Aorta (tissue), 5 donors: ENCODE data around the gene SFXN3. TPM values are rescaled to one million over a fixed set of nuclear protein-coding genes. Genes with fewer than 3 reads are reported as not detected.

Source experiments
- ATAC-seq: fragments of 200-7000 bp; cut with Tn5 transposase; one replicate; pipeline ENCODE4 v1.9.1; 2022; ENCODE audit warnings: moderate library complexity; ENCODE audit not compliant: low FRiP score
- DNase-seq, 2 donors: peaks; one replicate each; pipeline ENCODE4 v3.0.0-alpha.2; 2020
- H3K27ac ChIP-seq, 2 donors: one replicate each; pipeline ENCODE4 v1.5.1; 2013; ENCODE audit warnings: low read length in 2 of 2, mild to moderate bottlenecking in 2 of 2, moderate library complexity in 2 of 2, control low read depth in 1 of 2, inconsistent platforms in 1 of 2, low read depth in 1 of 2
- H3K27me3 ChIP-seq, 2 donors: one replicate each; pipeline ENCODE4 v1.6.1; 2013; ENCODE audit warnings: control low read depth in 1 of 2, low read length in 1 of 2, mild to moderate bottlenecking in 1 of 2, moderate library complexity in 1 of 2; ENCODE audit not compliant: insufficient read depth in 2 of 2, control insufficient read depth in 1 of 2
- H3K36me3 ChIP-seq, 2 donors: one replicate each; pipeline ENCODE4 v1.6.1; 2013; ENCODE audit warnings: control low read depth in 1 of 2, low read length in 1 of 2, mild to moderate bottlenecking in 1 of 2; ENCODE audit not compliant: insufficient read depth in 2 of 2, control insufficient read depth in 1 of 2
- H3K4me1 ChIP-seq, 2 donors: one replicate each; pipeline ENCODE4 v1.6.1; 2013; ENCODE audit warnings: low read length in 2 of 2, control low read depth in 1 of 2, mild to moderate bottlenecking in 1 of 2, moderate library complexity in 1 of 2; ENCODE audit not compliant: insufficient read depth in 2 of 2, control insufficient read depth in 1 of 2
- H3K4me3 ChIP-seq, 2 donors: one replicate each; pipeline ENCODE4 v1.5.1; 2013; ENCODE audit warnings: low read length in 2 of 2, control low read depth in 1 of 2, mild to moderate bottlenecking in 1 of 2
- H3K9me3 ChIP-seq: one replicate; pipeline ENCODE4 v1.6.1; 2013; ENCODE audit warnings: mild to moderate bottlenecking, low read length; ENCODE audit not compliant: control insufficient read depth
- WGBS, 2 donors: extraction: QIAGEN DNeasy Blood & Tissue Kit; methylation state at CpG; one replicate each; pipeline ENCODE4 v1.1.7; 2013; 5-methylcytosine and 5-hydroxymethylcytosine counted together
- intact Hi-C, 2 donors: fragments of 100-400 bp; cut with DNase I; formaldehyde crosslinking; loops; one replicate each; pipeline versions ENCODE4 v1.14.2 to v1.15.0; 2022
- polyA plus RNA-seq, 2 donors: library from polyadenylated mRNA; stranded (reverse); fragments of 200-250 nt; gene quantifications; one replicate each; pipeline ENCODE4 v1.2.3, GENCODE V29; 2013
- total RNA-seq, 2 donors: library from RNA; stranded (reverse); fragmentation: NEBNext Ultra II Directional; extraction: Animal tissue kit (Norgen Biotek cat#: 25700); gene quantifications; one replicate each; pipeline ENCODE4 v1.2.1, GENCODE V29; 2021
- donor health status: healthy with polysubstance abuse.
- donor health status: Bipolar disorder and iron deficiency.
- donor health status: DM: no; HTN: no; CAD: no.
- donor health status: DM: no; HTN: no; CAD: no.
- donor health status: DM: yes; HTN: yes; CAD: no.

The SFXN3 gene
- total and polyA plus RNA-seq, 4 donors, result 42.6 to 113 (median 94.3) TPM

DNA sequence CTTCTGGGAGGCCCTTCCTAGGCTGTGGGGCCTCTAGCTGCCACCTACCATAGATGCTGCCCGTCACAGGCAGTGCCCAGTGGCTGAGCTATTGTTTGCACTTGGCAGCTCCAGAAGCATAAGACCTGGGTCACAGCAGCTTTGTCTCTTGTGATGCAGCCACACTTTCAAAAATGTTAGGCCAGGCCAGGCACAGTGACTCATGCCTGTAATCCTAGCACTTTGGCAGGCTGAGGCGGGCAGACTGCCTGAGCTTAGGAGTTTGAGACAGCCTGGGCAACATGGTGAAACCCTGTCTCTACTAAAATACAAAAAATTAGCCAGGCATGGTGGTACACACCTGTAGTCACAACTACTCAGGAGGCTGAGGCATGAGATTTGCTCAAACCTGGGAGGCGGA lies 21.3 kb downstream of the SFXN3 start:
- Histone ChIP-seq H3K27ac (peak overlapping the region in 1 of 2 donors; percentile 32), H3K27me3 (no peaks in the 10 kb centered on the region), H3K9me3 (no peaks in the 10 kb centered on the region), H3K4me1 (no peaks in the 10 kb centered on the region), H3K4me3 (no peak overlapping the region), H3K36me3 (no peaks in the 10 kb centered on the region)
- intact Hi-C loops, result no loop called here
- WGBS, 2 donors, result 30 to 38% methylated on average over 3 of the region's 3 CpGs
- ATAC-seq (peak; percentile 60), DNase-seq (peak; percentile 75 to 78)

DNA sequence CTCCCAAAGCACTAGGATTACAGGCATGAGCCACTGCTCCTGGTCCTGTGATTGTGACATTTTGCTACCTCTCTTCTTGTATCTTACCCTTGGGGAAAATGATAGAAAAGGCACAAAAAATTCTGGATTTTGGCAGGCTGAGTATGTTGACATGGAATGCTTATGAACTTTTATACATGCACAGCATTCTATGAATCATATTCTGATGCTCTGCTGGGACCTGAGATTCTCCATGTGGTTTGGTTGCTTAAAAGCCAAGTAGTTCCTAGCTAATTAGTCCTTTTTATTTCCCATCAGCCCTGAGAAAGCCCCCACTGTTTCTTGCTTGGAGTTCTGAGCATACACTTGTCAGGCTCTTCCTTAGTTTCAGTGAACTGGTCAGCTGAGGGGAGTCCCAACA lies 22.5 kb downstream of the SFXN3 start:
- Histone ChIP-seq H3K36me3 (no peaks in the 10 kb centered on the region), H3K27me3 (no peaks in the 10 kb centered on the region), H3K27ac (no peak overlapping the region), H3K9me3 (no peaks in the 10 kb centered on the region), H3K4me1 (no peaks in the 10 kb centered on the region), H3K4me3 (no peak overlapping the region)
- intact Hi-C loops, result no loop called here
- no peak for DNase-seq
- no peak for ATAC-seq

DNA sequence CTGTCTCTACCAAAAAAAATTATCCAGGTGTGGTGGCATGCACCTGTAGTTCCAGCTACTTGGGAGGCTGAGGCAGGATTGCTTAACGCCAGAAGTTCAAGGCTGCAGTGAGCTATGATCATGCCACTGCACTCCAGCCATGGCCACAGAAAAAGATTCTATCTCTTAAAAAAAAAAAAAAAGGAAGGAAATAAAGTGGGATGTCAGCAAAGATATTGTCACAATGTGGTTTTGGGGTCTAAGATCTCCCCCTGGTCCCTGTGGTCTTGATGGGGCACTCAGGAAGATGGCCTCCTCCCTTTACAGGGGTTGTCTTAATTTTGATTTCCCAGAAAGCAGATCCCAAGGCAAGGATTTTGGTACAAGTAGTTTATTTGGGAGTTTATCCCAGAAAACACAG lies 23.3 kb downstream of the SFXN3 start:
- no peaks in the 10 kb centered on the region for H3K9me3 ChIP-seq
- H3K4me1 ChIP-seq, result no peaks in the 10 kb centered on the region
- DNase-seq (peak in 1 of 2 donors; percentile 9), ATAC-seq (no peak)
- 90 to 94% methylated on average over 1 of the region's 1 CpG for WGBS, 2 donors
- no peaks in the 10 kb centered on the region for H3K36me3 ChIP-seq
- no peaks in the 10 kb centered on the region for H3K27me3 ChIP-seq
- H3K27ac ChIP-seq, result no peak overlapping the region
- intact Hi-C loops, result no loop called here
- no peak overlapping the region for H3K4me3 ChIP-seq

GRCh38 chr10:101054876-101055275 lies 23.8 kb downstream of the SFXN3 start:
- Histone ChIP-seq H3K36me3 (no peaks in the 10 kb centered on the region), H3K4me1 (no peaks in the 10 kb centered on the region)

DNA sequence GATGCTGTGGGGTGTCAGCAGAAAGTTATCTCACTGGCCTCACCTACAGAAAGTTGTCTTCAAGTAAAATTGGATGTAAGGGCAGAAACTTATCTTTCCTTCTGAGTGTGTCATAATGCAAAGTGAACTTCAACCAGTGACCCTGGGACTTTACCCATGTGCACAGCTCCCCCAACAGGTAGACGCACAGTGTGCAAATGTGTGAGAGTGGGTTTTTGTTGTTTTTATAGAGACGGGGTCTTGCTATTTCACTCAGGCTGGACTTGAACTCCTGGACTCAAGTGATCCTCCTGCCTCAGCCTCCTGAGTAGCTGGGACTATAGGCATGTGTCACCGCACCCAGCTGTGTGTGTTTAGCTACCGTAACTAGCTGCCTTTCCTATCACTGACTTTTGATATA lies 24.4 kb downstream of the SFXN3 start:
- H3K27me3 ChIP-seq, result no peaks in the 10 kb centered on the region
- H3K36me3 ChIP-seq, result no peaks in the 10 kb centered on the region
- H3K4me1 ChIP-seq, result no peaks in the 10 kb centered on the region
- ATAC-seq, result no peak
- no peaks in the 10 kb centered on the region for H3K9me3 ChIP-seq
- no peak overlapping the region for H3K4me3 ChIP-seq
- intact Hi-C loops, result no loop called here
- WGBS, 2 donors, result 72 to 92% methylated on average over 4 of the region's 4 CpGs
- no peak for DNase-seq
- H3K27ac ChIP-seq, result no peak overlapping the region

More at GRCh38 chr10:101054876-101055275, 23.8 kb downstream of the SFXN3 start:
- no peak for DNase-seq
- no peaks in the 10 kb centered on the region for H3K9me3 ChIP-seq
- ATAC-seq, result no peak
- intact Hi-C loops, result no loop called here
- no peak overlapping the region for H3K4me3 ChIP-seq
- 91 to 93% methylated on average over 5 of the region's 5 CpGs for WGBS, 2 donors
- H3K27me3 ChIP-seq, result no peaks in the 10 kb centered on the region
- no peak overlapping the region for H3K27ac ChIP-seq

- H3K36me3 ChIP-seq, result no peaks in the 10 kb centered on the region
- ATAC-seq, result no peak
- no peak for DNase-seq
- H3K27ac ChIP-seq, result no peak overlapping the region
- no peaks in the 10 kb centered on the region for H3K27me3 ChIP-seq
- WGBS, 2 donors, result 93 to 97% methylated on average over 4 of the region's 4 CpGs
- intact Hi-C loops, result no loop called here
- H3K4me1 ChIP-seq, result no peaks in the 10 kb centered on the region
- H3K9me3 ChIP-seq, result no peaks in the 10 kb centered on the region
- no peak overlapping the region for H3K4me3 ChIP-seq
Measured at GRCh38 chr10:101056365-101057151, 25.5 kb downstream of the SFXN3 start.

DNA sequence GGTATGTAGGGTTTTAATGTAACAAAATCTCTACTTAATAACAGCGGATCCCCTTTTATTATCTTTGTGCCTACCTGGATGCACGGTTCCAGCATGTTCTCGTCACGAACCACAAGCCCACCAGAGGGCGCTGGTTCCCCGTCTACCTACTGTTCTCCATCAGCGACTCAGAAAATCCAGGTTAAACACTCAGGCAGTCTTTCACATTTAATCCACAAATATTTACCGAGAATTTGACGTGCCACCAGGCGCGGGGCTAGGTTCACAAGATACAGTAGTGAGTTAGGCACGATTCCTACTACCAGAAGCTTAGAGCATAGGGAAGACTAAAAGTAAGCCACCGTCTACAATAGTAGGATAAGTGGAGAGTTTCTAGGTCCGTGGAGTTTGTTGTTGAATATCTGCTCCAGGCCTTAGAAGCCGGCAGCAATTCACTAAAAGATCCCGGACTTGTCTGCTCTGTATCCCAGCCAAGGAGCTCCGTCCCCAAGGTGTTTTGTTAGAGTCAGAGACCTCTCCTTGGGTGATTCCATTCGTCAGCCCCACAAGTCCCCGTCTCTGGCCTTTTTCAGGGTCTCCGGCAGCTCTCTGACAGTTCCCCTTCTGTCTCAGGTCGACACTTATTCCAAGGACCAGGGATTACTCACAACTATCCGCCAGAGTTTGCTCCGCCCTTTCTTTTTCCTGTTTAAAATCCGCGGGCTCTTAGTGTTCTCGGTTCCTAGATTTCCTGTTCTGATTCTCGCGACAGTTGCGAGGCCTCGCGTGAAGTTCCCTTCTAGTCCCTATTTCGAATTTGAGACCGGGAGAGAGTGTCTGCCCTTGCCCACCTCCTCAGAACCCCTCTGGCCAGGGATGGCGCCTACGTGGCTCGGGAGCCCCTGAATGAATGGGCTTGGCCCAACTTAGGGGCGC lies 29.3 kb downstream of the SFXN3 start:
- 0% methylated on average over 37 of the region's 37 CpGs for WGBS, 2 donors
- DNase-seq (peak; percentile 96 to 97), ATAC-seq (peak; percentile 90)
- Histone ChIP-seq H3K27me3 (no peaks in the 10 kb centered on the region), H3K36me3 (no peaks in the 10 kb centered on the region), H3K4me3 (peak overlapping the region; percentile 35 to 42), H3K27ac (peak overlapping the region in 1 of 2 donors; percentile 100), H3K4me1 (no peaks in the 10 kb centered on the region), H3K9me3 (no peaks in the 10 kb centered on the region)
- intact Hi-C loops, result no loop called here

- no peaks in the 10 kb centered on the region for H3K4me1 ChIP-seq
- ATAC-seq (peak; percentile 95), DNase-seq (peak; percentile 98 to 99)
- WGBS, 2 donors, result 0% methylated on average over 65 to 67 of the region's 67 CpGs
- no peaks in the 10 kb centered on the region for H3K36me3 ChIP-seq
- H3K27me3 ChIP-seq, result no peaks in the 10 kb centered on the region
- peak overlapping the region; percentile 35 to 42 for H3K4me3 ChIP-seq
- peak overlapping the region; percentile 31 to 100 for H3K27ac ChIP-seq
- no peaks in the 10 kb centered on the region for H3K9me3 ChIP-seq
- intact Hi-C loops, result no loop called here
Measured at GRCh38 chr10:101060951-101061623, 30.1 kb downstream of the SFXN3 start.
